Occipital lobe (tissue), 2 donors: ENCODE measurements around the gene DIS3L2. TPM values are rescaled to one million over a fixed set of nuclear protein-coding genes. Genes with fewer than 3 reads are reported as not detected.
"Not testable (repeated sequence)": the region's sequence is repeated elsewhere in the genome, so short reads cannot be mapped to it uniquely, and the experiment has no call there.

Experiments
- DNase-seq: peaks from one replicate; lab custom pipeline; 2025; lab: John Stamatoyannopoulos, UW
- total RNA-seq: library from RNA; depleted of rRNA; stranded (reverse); fragments of >200 nt; gene quantifications from one replicate; pipeline ENCODE4 v1.2.3, GENCODE V29; 2014

DIS3L2 gene
- total RNA-seq, 1 donor from 2014 or later = 37.6 TPM

- DNase-seq = no peak
These were observed 356.8 kb downstream of the DIS3L2 start for GRCh38 chr2:232318169-232318855.

- DNase-seq = no peak
These were observed 357.7 kb downstream of the DIS3L2 start for GRCh38 chr2:232319067-232319802.

GRCh38 chr2:232319803-232320442 is 358.4 kb downstream of the DIS3L2 start:
- DNase-seq = no peak

- DNase-seq = no peak
These were observed 358.9 kb downstream of the DIS3L2 start for GRCh38 chr2:232320443-232320803.

GRCh38 chr2:232321156-232321816 is 359.8 kb downstream of the DIS3L2 start:
- DNase-seq = no peak

- no peak for DNase-seq
These were observed 360.5 kb downstream of the DIS3L2 start for GRCh38 chr2:232321817-232322559.

- DNase-seq = no peak
These were observed 361.2 kb downstream of the DIS3L2 start for GRCh38 chr2:232322560-232323327.

GRCh38 chr2:232323328-232323650 is 361.8 kb downstream of the DIS3L2 start:
- no peak for DNase-seq

- DNase-seq = not testable (repeated sequence)
These were observed 362.5 kb downstream of the DIS3L2 start for GRCh38 chr2:232323967-232324366.

GRCh38 chr2:232324778-232325177 is 363.3 kb downstream of the DIS3L2 start:
- DNase-seq = no peak

GRCh38 chr2:232325324-232326273 is 364.1 kb downstream of the DIS3L2 start:
- no peak for DNase-seq

GRCh38 chr2:232326274-232327104 is 365.0 kb downstream of the DIS3L2 start:
- DNase-seq = not testable (repeated sequence)

- DNase-seq = peak; percentile 33
These were observed 365.9 kb downstream of the DIS3L2 start for GRCh38 chr2:232327105-232328031.

- DNase-seq = no peak
These were observed 366.5 kb downstream of the DIS3L2 start for GRCh38 chr2:232328032-232328422.

GRCh38 chr2:232328516-232329460 is 367.3 kb downstream of the DIS3L2 start:
- no peak for DNase-seq

- DNase-seq = no peak
These were observed 368.2 kb downstream of the DIS3L2 start for GRCh38 chr2:232329716-232330067.
